Activated CD8-positive, alpha-beta memory T cell treated with anti-CD3 and anti-CD28 coated beads for 4 hours (primary cell): ENCODE measurements around the gene NBDY.
A peak's percentile ranks its signal among the peaks of the same experiment; 100 is the strongest.
"Not testable (repeated sequence)": the region's sequence is repeated elsewhere in the genome, so short reads cannot be mapped to it uniquely, and the experiment has no call there.

ENCODE experiments used
- DNase-seq, 2 donors: peaks; one replicate each; pipeline ENCODE4 v3.0.0-alpha.2; 2020; ENCODE audit warnings: low read depth in 2 of 2

Gene NBDY, protein sequence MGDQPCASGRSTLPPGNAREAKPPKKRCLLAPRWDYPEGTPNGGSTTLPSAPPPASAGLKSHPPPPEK

GRCh38 chrX:56729152-56729850 is at the start of gene NBDY:
TSS of gene NBDY (plus strand) at chrX:56729243. CDS start at chrX:56729354, 111 bp downstream.
- DNase-seq: no peak

GRCh38 chrX:56704530-56704929 is 24.5 kb upstream of the NBDY start:
- DNase-seq: not testable (repeated sequence)

DNA sequence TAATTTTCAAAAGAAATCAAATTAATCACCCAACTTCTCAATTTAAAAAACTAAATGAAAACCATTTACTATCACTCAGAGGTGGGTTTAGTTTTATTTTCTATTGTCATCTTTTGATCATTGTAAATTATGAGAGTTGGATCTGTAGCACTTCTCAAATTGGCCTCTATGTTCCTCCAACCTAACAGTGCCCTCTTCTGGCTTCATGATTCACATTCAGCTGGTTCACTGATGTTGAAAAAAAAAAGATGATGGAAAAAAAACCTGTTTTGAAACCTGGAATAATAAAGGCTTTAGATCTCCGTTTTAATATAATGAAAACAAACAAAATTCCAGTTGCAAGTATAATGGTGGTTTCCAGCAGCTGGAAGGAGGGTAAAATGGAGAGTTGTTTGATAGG is 2.4 kb upstream of the NBDY start:
- DNase-seq: no peak

GRCh38 chrX:56727531-56727930 is 1.5 kb upstream of the NBDY start:
- DNase-seq: no peak

DNA sequence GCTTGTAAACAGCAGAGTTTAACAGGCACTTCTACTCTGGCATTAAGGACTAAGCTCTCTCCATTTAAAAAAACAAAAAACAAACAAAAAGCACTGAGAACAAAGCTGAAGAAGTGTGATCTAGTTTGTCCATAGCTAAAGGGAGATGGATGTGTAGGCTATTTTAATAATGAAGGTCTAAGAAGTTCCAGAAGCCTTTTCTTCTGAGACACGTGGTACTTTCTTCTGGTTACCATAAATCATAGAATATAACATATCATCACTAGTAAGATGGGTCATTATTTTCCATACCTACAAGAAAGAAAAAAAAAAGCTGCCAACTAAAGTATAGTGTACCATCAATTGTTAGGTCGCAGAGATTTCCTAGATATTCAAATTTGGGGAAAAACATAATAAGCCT is 722 bp upstream of the NBDY start:
- DNase-seq: no peak

DNA sequence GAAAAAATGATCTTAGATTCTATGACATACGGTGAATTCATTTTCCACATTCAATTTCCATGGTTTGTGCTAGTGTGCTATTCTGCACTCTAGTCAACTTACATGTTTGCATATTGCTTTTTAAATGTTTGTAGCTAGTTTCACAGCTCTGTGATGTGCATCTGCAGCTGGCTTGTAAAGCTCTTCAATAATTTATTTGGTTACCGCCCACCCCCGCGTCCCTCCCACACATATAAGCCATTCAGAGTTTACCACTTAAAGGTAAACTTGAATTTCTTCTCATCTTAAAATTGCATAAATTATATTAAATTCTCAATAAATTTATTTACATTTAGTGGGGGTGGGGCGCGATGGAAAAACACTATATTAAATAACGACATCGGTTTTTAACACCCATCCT is 291 bp upstream of the NBDY start:
- DNase-seq: peak in 1 of 2 donors; percentile 5

GRCh38 chrX:56733459-56734046 is 4.5 kb downstream of the NBDY start:
- DNase-seq: peak; percentile 15 to 36

GRCh38 chrX:56736219-56736618 is 7.2 kb downstream of the NBDY start:
- no peak for DNase-seq

DNA sequence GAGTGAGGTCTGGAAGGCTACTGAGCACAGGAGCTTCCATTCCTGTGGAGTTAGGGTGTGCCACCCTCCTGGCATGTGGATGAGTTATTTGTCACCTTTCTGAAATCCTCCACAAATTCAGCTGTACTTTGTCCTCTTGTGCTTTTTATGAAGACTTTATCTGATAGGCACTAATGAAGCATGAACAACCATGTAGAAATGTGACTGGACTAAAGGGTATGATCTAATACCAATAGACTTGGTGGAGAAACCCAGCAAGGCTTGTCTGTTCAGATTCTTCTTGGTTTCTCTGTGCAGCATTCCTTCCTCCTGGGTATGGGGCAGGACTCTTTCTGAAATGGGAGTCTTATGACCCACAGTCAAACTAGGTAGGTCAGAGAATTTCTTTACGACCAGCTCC is 9.6 kb downstream of the NBDY start:
- no peak for DNase-seq

- no peak for DNase-seq
Observed at GRCh38 chrX:56744996-56745395, 16.0 kb downstream of the NBDY start.

DNA sequence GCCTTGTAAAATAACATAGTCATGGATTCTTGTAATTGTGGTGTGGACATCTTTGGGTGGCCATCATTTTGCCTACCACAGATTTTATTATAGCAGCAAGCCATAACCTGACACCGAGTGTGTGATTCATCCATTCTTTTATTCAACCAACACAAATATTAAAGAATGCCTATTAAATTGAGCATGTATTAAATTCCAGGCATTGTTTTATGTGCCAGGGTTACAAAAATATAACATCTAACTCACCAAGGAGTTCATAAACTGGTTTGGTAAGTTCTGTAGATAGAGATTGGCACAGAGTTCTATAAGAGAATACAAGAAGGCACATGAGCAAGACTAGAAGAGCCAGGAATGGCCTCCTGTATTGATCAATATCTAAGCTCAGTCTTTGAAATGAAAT is 18.0 kb downstream of the NBDY start:
- no peak for DNase-seq

GRCh38 chrX:56751071-56751470 is 22.0 kb downstream of the NBDY start:
- DNase-seq: no peak

GRCh38 chrX:56757327-56757726 is 28.3 kb downstream of the NBDY start:
- no peak for DNase-seq

- DNase-seq: no peak
Observed at GRCh38 chrX:56758456-56758855, 29.4 kb downstream of the NBDY start.

GRCh38 chrX:56759736-56760409 is 30.8 kb downstream of the NBDY start:
- DNase-seq: no peak

- not testable (repeated sequence) for DNase-seq
Observed at GRCh38 chrX:56760410-56761124, 31.5 kb downstream of the NBDY start.

DNA sequence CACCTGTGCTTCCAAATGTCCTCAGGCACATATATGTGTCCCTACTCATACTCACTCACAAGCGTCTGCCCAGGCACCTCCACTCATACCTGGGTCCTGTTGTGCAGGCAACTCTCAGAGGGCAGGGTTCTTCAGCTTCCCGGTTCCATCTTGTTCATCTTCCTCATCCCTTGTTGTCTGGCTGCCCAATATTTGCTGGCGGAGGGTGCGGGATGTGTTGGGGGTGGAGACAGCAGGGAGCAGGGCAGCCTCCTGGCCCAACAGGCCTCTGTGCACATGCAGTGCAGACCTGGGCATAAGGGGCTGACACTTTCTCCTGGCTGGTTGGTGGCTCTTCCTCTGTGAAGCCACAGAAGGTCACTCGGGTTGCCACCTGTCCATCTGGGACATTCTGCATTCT is 32.1 kb downstream of the NBDY start:
- no peak for DNase-seq

DNA sequence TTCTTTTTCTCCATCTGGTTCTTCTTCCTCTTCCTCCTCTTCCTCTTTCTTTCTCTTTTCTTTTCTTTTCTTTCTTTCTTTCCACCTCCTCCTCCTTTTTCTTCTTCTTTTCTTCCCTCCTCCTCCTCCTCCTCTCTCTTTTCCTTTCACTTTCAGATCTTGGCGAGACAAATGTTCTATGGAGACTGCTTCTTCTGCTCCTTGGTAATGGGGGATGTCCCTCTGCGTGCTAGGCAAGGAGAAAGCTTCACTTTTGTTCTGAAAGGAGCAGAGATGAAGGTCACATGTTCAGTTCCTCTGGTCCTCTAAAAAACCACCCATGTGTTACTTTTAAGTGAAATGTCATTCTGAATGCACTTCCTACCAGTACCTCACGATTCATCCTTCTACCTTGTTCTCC is 33.2 kb downstream of the NBDY start:
- DNase-seq: no peak

DNA sequence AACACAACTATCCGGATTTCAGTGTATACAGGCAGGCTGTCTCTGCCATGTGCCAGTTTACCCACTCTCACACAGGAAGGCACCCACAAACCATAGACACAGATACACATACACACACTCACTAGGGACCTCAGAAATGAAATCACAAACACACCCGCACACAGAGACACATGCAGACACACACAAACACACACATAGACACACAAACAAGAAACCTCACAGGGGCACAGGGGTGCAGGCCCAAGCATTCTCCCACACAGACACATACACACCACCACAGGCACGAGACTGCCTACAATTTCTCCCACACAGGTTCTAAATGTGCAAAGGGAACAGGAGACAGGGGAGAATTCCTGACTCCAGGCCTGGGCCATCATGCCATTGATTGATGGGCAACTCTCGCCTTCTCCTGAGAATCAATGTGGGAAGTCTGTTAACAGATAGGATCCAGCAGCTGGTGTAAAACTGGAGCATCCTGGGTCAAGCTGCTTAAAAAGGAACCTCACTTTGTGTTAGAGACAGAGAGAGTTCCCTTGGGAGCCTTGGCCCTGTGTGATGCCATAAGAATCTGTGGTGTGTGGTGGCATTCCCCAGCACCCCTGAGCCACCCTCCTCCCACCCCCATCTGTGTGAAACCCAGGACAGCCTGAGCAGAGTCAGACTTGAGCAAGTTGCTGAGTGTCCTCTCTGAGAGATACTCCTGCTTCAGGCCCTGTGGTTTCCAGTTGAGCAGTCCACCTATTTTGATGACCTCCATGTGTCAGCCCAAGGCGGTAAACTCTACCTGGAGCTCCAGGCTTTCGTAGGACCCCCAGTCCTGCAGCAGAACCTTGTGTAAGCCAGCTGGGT is 33.9 kb downstream of the NBDY start:
- no peak for DNase-seq

DNA sequence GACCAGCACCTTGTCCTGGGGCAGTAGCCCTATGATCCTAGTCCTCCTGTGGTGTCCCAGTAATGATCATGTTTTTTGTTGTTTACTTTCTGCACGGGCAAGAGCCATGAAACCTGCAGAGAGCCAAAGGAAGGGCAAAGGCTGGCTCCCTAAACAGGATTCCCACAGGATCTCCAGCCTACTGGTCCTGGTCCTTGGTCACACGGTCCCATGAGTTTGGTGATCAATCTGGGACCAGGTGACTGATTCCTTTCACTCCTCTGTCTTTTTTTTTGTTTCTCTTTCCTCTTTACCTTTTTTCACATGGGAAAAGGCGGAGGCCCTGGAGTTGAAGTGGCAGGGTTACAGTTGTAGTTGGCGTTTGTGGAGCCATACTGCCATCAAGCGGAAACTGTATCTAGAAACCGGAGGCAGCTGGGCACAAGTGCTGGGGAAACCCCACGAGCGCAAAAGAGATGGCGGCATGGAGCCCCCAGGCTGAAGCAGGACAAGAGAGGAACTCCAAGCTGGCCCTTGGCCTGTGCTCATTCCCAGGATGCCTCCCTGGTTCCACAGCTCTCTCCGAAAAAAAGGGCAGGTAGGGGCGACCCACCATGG is 34.6 kb downstream of the NBDY start:
- DNase-seq: peak in 1 of 2 donors; percentile 54
